H1 (cell line): ENCODE results near the gene S100A14. TPM values are rescaled to one million over a fixed set of nuclear protein-coding genes. Genes with fewer than 3 reads are reported as not detected.
"Not testable (repeated sequence)": the region's sequence is repeated elsewhere in the genome, so short reads cannot be mapped to it uniquely, and the experiment has no call there.

Source experiments
- CTCF ChIA-PET: fragments of 300-600 bp; sonication (Branson Sonifier 250); formaldehyde crosslinking; loops from one replicate; lab custom pipeline; 2021; ENCODE audit not compliant: partially characterized antibody; lab: Charles Lee
- POLR2A ChIA-PET: fragments of 300-600 bp; sonication (Branson Sonifier 250); formaldehyde crosslinking; loops from one replicate; lab custom pipeline; 2021; ENCODE audit warnings: inconsistent platforms; ENCODE audit not compliant: partially characterized antibody; lab: Charles Lee
- DNase-seq, 2 experiments: peaks; one replicate each; pipeline versions ENCODE4 v3.0.0 to v3.0.0-alpha.2; 2010 to 2022; ENCODE audit warnings: low spot score in 2 of 2, low read depth in 1 of 2, mixed read lengths in 1 of 2
- FAIRE-seq: peaks from 2 replicates; lab custom pipeline; 2011; peaks lifted over from hg19 to GRCh38; lab: Jason Lieb, UNC
- H2AFZ ChIP-seq: 2 replicates; pipeline ENCODE4 v1.8.1; 2012; ENCODE audit warnings: low read length, inconsistent platforms
- H2AK5ac ChIP-seq: 2 replicates; pipeline ENCODE4 v1.6.1; 2013; ENCODE audit warnings: low read depth, low read length
- H2BK120ac ChIP-seq: replicated peaks from 2 replicates; pipeline ENCODE3; 2013; ENCODE audit warnings: low read depth, low read length, inconsistent platforms
- H2BK12ac ChIP-seq: 2 replicates; pipeline ENCODE4 v1.6.1; 2013; ENCODE audit warnings: low read depth, low read length
- H2BK15ac ChIP-seq: 2 replicates; pipeline ENCODE4 v1.6.1; 2013; ENCODE audit warnings: low read length
- H2BK20ac ChIP-seq: 2 replicates; pipeline ENCODE4 v1.6.1; 2013; ENCODE audit warnings: low read length
- H2BK5ac ChIP-seq: 2 replicates; pipeline ENCODE4 v1.6.1; 2013; ENCODE audit warnings: low read depth, low read length
- H3K14ac ChIP-seq: 2 replicates; pipeline ENCODE4 v1.6.1; 2013; ENCODE audit warnings: inconsistent platforms; ENCODE audit not compliant: insufficient read length
- H3K18ac ChIP-seq: 2 replicates; pipeline ENCODE4 v1.6.1; 2013; ENCODE audit warnings: low read length; ENCODE audit errors: extremely low read depth
- H3K23ac ChIP-seq: 2 replicates; pipeline ENCODE4 v1.6.1; 2013; ENCODE audit warnings: inconsistent platforms; ENCODE audit not compliant: insufficient read length
- H3K23me2 ChIP-seq: 2 replicates; pipeline ENCODE4 v1.6.1; 2013; ENCODE audit warnings: low read depth, low read length
- H3K27ac ChIP-seq: 2 replicates; pipeline ENCODE4 v1.6.1; 2011; ENCODE audit warnings: low read depth, low read length, inconsistent platforms
- H3K27me3 ChIP-seq, 4 experiments: replicated peaks in 1 of 4; 1 replicate in 1 of 4; 2 replicates in 3 of 4; pipeline versions ENCODE4 v1.6.1 to v1.8.1; 2011 to 2013; ENCODE audit warnings: low read length in 3 of 4, mild to moderate bottlenecking in 3 of 4, inconsistent platforms in 2 of 4, mixed read lengths in 2 of 4, moderate library complexity in 1 of 4; ENCODE audit not compliant: control insufficient read depth in 3 of 4, insufficient read depth in 3 of 4; ENCODE audit errors: extremely low read depth in 1 of 4
- H3K36me3 ChIP-seq, 4 experiments: 2 replicates each; pipeline versions ENCODE4 v1.6.1 to v1.8.1; 2011 to 2013; ENCODE audit warnings: mild to moderate bottlenecking in 4 of 4, low read length in 3 of 4, moderate library complexity in 2 of 4, control low read depth in 1 of 4, inconsistent platforms in 1 of 4; ENCODE audit not compliant: insufficient read depth in 4 of 4, control insufficient read depth in 2 of 4
- H3K4ac ChIP-seq: replicated peaks from 2 replicates; pipeline ENCODE3; 2013; ENCODE audit warnings: low read length, low read depth, mixed read lengths, inconsistent platforms; ENCODE audit not compliant: insufficient read length
- H3K4me1 ChIP-seq, 4 experiments: replicated peaks in 1 of 4; 1 replicate in 1 of 4; 2 replicates in 3 of 4; pipeline versions ENCODE4 v1.6.1 to v1.8.1; 2011 to 2013; ENCODE audit warnings: low read length in 3 of 4, inconsistent platforms in 2 of 4, mixed read lengths in 1 of 4; ENCODE audit not compliant: insufficient read depth in 4 of 4, control insufficient read depth in 3 of 4
- H3K4me2 ChIP-seq, 2 experiments: 2 replicates each; pipeline versions ENCODE4 v1.6.1 to v1.8.1; 2011 to 2013; ENCODE audit warnings: low read depth in 2 of 2, low read length in 2 of 2, control low read depth in 1 of 2, inconsistent platforms in 1 of 2, mild to moderate bottlenecking in 1 of 2; ENCODE audit not compliant: insufficient read depth in 1 of 2
- H3K4me3 ChIP-seq, 4 experiments: fragments of 200-600, 300-600 bp in 1 of 4; sonication (generic), shearing (Covaris generic), sonication (Bioruptor Twin) in 1 of 4; 2 replicates each; pipeline versions ENCODE4 v1.5.1 to v1.8.1; 2011 to 2016; ENCODE audit warnings: low read length in 4 of 4, low read depth in 3 of 4, control low read depth in 2 of 4, inconsistent platforms in 2 of 4, mild to moderate bottlenecking in 2 of 4, mixed read lengths in 1 of 4, moderate library complexity in 1 of 4; ENCODE audit not compliant: insufficient read depth in 2 of 4; ENCODE audit errors: extremely low read depth in 1 of 4
- H3K56ac ChIP-seq: replicated peaks from 2 replicates; pipeline ENCODE3; 2013; ENCODE audit warnings: low read depth, mild to moderate bottlenecking, mixed read lengths, low read length, inconsistent platforms; ENCODE audit not compliant: insufficient read length
- H3K79me1 ChIP-seq: 2 replicates; pipeline ENCODE4 v1.6.1; 2013; ENCODE audit warnings: low read depth, low read length, control low read depth
- H3K79me2 ChIP-seq, 2 experiments: 2 replicates each; pipeline versions ENCODE4 v1.6.1 to v1.8.1; 2012 to 2013; ENCODE audit warnings: low read length in 2 of 2, mild to moderate bottlenecking in 2 of 2, inconsistent platforms in 1 of 2; ENCODE audit not compliant: insufficient read depth in 2 of 2, control insufficient read depth in 1 of 2
- H3K9ac ChIP-seq, 4 experiments: replicated peaks in 1 of 4; 1 replicate in 1 of 4; 2 replicates in 3 of 4; pipeline versions ENCODE4 v1.6.1 to v1.8.1; 2011 to 2013; ENCODE audit warnings: low read depth in 3 of 4, low read length in 3 of 4, control low read depth in 2 of 4, mild to moderate bottlenecking in 2 of 4, moderate library complexity in 2 of 4, inconsistent platforms in 1 of 4; ENCODE audit errors: extremely low read depth in 1 of 4
- H3K9me3 ChIP-seq, 2 experiments: 2 replicates each; pipeline versions ENCODE4 v1.6.1 to v1.8.1; 2012 to 2013; ENCODE audit warnings: mild to moderate bottlenecking in 2 of 2, moderate library complexity in 2 of 2, control low read depth in 1 of 2, inconsistent platforms in 1 of 2, low read depth in 1 of 2, low read length in 1 of 2, mixed read lengths in 1 of 2; ENCODE audit not compliant: insufficient read depth in 2 of 2
- H4K20me1 ChIP-seq, 2 experiments: replicated peaks in 1 of 2; 2 replicates each; pipeline versions ENCODE3 to v1.8.1; 2011 to 2013; ENCODE audit warnings: inconsistent platforms in 2 of 2, low read length in 2 of 2, mild to moderate bottlenecking in 1 of 2; ENCODE audit not compliant: insufficient read depth in 2 of 2, control insufficient read depth in 1 of 2
- H4K5ac ChIP-seq: 2 replicates; pipeline ENCODE4 v1.6.1; 2013; ENCODE audit warnings: low read length, low read depth, mixed read lengths, inconsistent platforms; ENCODE audit not compliant: insufficient read length
- H4K8ac ChIP-seq: 2 replicates; pipeline ENCODE4 v1.8.0; 2013; ENCODE audit warnings: mild to moderate bottlenecking, moderate library complexity, low read length, inconsistent platforms; ENCODE audit not compliant: insufficient read depth; ENCODE audit errors: extremely low read depth
- H4K91ac ChIP-seq: replicated peaks from 2 replicates; pipeline ENCODE3; 2013; ENCODE audit warnings: low read length, mixed read lengths, inconsistent platforms; ENCODE audit not compliant: insufficient read length
- SRF ChIP-seq: IDR thresholded peaks from 2 replicates; pipeline ENCODE4 v1.6.1; 2011; ENCODE audit warnings: mild to moderate bottlenecking, low read depth, low read length, moderate library complexity
- WGBS, 2 experiments: shearing (Covaris generic) in 1 of 2; methylation state at CpG; one replicate each; pipeline versions ENCODE4 v1.1.6 to v1.1.7; 2013 to 2015; ENCODE audit warnings: low lambda C conversion rate in 2 of 2, mixed read lengths in 2 of 2, inconsistent platforms in 1 of 2, low coverage in 1 of 2, missing lambda C conversion rate in 1 of 2; ENCODE audit not compliant: insufficient replicate concordance in 2 of 2, insufficient coverage in 1 of 2, insufficient read length in 1 of 2; ENCODE audit errors: extremely low coverage in 1 of 2, missing lambda C conversion rate in 1 of 2; 5-methylcytosine and 5-hydroxymethylcytosine counted together
- polyA plus RNA-seq, 7 experiments: library from polyadenylated mRNA; depleted of rRNA in 3 of 7; stranded (reverse) in 5 of 7; unstranded in 2 of 7; fragments of >200 nt in 5 of 7; fragments of 200-250 nt in 2 of 7; gene quantifications; 1 replicate in 5 of 7; 2 replicates in 1 of 7; 4 replicates in 1 of 7; pipeline versions ENCODE4 v1.2.1 to v1.2.3, GENCODE V29; 2011 to 2013; ENCODE audit warnings: missing spikeins in 2 of 7, mixed read lengths in 2 of 7
- total RNA-seq: library from RNA; stranded (reverse); fragmentation: NEBNext Ultra II Directional; extraction: Animal tissue kit (Norgen Biotek cat#: 25700); gene quantifications from 2 replicates; pipeline ENCODE4 v1.2.1, GENCODE V29; 2021

The S100A14 gene
- total and polyA plus RNA-seq, 2 of the 8 experiments (the other 6 are each of a cell fraction or from before 2014, with no cell fraction given): 1.4 to 5.3 TPM

GRCh38 chr1:153583976-153584375, 32.1 kb downstream of the S100A14 start:
- Histone ChIP-seq H4K5ac (no peak overlapping the region), H3K4me2 (no peak overlapping the region), H3K4me3 (no peak overlapping the region), H2BK20ac (no peak overlapping the region), H3K4me1 (no peaks in the 10 kb centered on the region), H4K20me1 (no peaks in the 10 kb centered on the region), H3K79me1 (no peaks in the 10 kb centered on the region), H2BK15ac (no peak overlapping the region), H3K36me3 (no peaks in the 10 kb centered on the region), H3K56ac (no peak overlapping the region), H3K4ac (peak overlapping the region; percentile 53), H3K23me2 (no peaks in the 10 kb centered on the region; the same call in 1 of the 2 replicates), H3K27me3 (no peaks in the 10 kb centered on the region), H2BK120ac (no peak overlapping the region), H3K9ac (no peak overlapping the region), H3K79me2 (no peaks in the 10 kb centered on the region), H3K14ac (no peak overlapping the region), H2BK5ac (no peak overlapping the region), H4K8ac (no peak overlapping the region), H3K27ac (no peak overlapping the region), H3K9me3 (peaks cover 0 to 2% of the 10 kb centered on the region in 2 experiments; a peak in 1 of 4 replicates), H2AK5ac (no peak overlapping the region), H4K91ac (no peak overlapping the region), H3K23ac (no peak overlapping the region), H2AFZ (no peak overlapping the region), H3K18ac (no peak overlapping the region), H2BK12ac (no peak overlapping the region)
- POLR2A ChIA-PET: interaction anchor here (1.8 kb wide), 1 partner anchor 49 kb away, joined by 3 read pairs; the partner anchor contains the start of gene S100A6
- TF ChIP-seq SRF: no peak
- WGBS, 2 experiments: 74% methylated on average over 2 of the region's 2 CpGs; no CpG with 5 or more reads in 1 of the 2 experiments
- no peak for DNase-seq
- CTCF ChIA-PET: interaction anchor here (0.6 to 1.4 kb wide), 2 partner anchors 10 to 295 kb away, joined by 3 to 4 read pairs; no protein-coding TSS in a partner anchor
- peak; percentile 28 for FAIRE-seq

GRCh38 chr1:153583514-153583913, 32.6 kb downstream of the S100A14 start:
- H4K20me1 ChIP-seq, FAIRE-seq, H3K4me3 ChIP-seq, H2BK15ac ChIP-seq, H4K8ac ChIP-seq, H3K79me2 ChIP-seq, H3K4ac ChIP-seq, H3K27me3 ChIP-seq, H2AFZ ChIP-seq, H3K36me3 ChIP-seq, H2AK5ac ChIP-seq, H3K4me2 ChIP-seq, CTCF ChIA-PET, H3K14ac ChIP-seq, H3K4me1 ChIP-seq, H2BK120ac ChIP-seq, H2BK5ac ChIP-seq, H2BK20ac ChIP-seq, H3K9ac ChIP-seq, H3K27ac ChIP-seq, H3K56ac ChIP-seq, H3K23ac ChIP-seq, H2BK12ac ChIP-seq, H3K18ac ChIP-seq, H4K5ac ChIP-seq, H3K9me3 ChIP-seq, H3K79me1 ChIP-seq, H4K91ac ChIP-seq, H3K23me2 ChIP-seq, DNase-seq: not testable (repeated sequence)
- WGBS, 2 experiments: 69% methylated on average over 2 of the region's 3 CpGs; no CpG with 5 or more reads in 1 of the 2 experiments
- POLR2A ChIA-PET: interaction anchor here (1.8 kb wide), 1 partner anchor 48 kb away, joined by 3 read pairs; the partner anchor contains the start of gene S100A6
